K562 (cell line): ENCODE measurements around the gene KIAA0513. TPM values are rescaled to one million over a fixed set of nuclear protein-coding genes. Genes with fewer than 3 reads are reported as not detected.
A peak's percentile ranks its signal among the peaks of the same experiment; 100 is the strongest.

Experiments used
- CEBPB ChIP-seq: fragments of 450-650 bp; IDR thresholded peaks from 2 replicates; pipeline ENCODE4 v1.6.1; 2016; ENCODE audit warnings: missing genetic modification characterization, missing compliant biosample characterization
- ELF2 ChIP-seq: fragments of 250-450 bp; sonication (Bioruptor Pico); IDR thresholded peaks from 2 replicates; pipeline ENCODE4 v1.5.0; 2021; ENCODE audit warnings: mild to moderate bottlenecking
- ESRRA ChIP-seq: fragments of 450-650 bp; IDR thresholded peaks from 2 replicates; pipeline ENCODE4 v1.6.1; 2014; ENCODE audit warnings: low read depth, mild to moderate bottlenecking, moderate library complexity, borderline replicate concordance
- ETV1 ChIP-seq: fragments of 450-650 bp; conservative IDR thresholded peaks from 2 replicates; pipeline ENCODE4 v1.6.1; 2016; ENCODE audit warnings: missing genetic modification characterization, control low read depth, low read depth, missing compliant biosample characterization
- EWSR1 ChIP-seq: fragments of 450-650 bp; IDR thresholded peaks from 2 replicates; pipeline ENCODE4 v1.6.1; 2018; ENCODE audit warnings: borderline replicate concordance, mild to moderate bottlenecking, low read depth, moderate library complexity; ENCODE audit not compliant: partially characterized antibody
- FOXM1 ChIP-seq, 2 experiments: fragments of 450-650 bp in 1 of 2; sonication (generic) in 1 of 2; formaldehyde crosslinking in 1 of 2; IDR thresholded peaks; 2 replicates each; pipeline versions ENCODE4 v1.6.1 to v1.9.0; 2017 to 2022; ENCODE audit warnings: low read depth in 2 of 2, mild to moderate bottlenecking in 2 of 2, missing genetic modification reagents in 1 of 2, moderate library complexity in 1 of 2
- MAFG ChIP-seq: fragments of 450-650 bp; conservative IDR thresholded peaks from 2 replicates; pipeline ENCODE4 v1.6.1; 2016; ENCODE audit warnings: missing genetic modification characterization, missing compliant biosample characterization
- MLLT1 ChIP-seq, 2 experiments: fragments of 450-650 bp; IDR thresholded peaks; 2 replicates each; pipeline ENCODE4 v1.6.1; 2016
- MLX ChIP-seq, 2 experiments: fragments of 450-650 bp in 1 of 2; sonication (generic) in 1 of 2; formaldehyde crosslinking; conservative IDR thresholded peaks; 2 replicates each; pipeline versions ENCODE4 v1.4.0 to v1.8.1; 2020 to 2022; ENCODE audit warnings: mild to moderate bottlenecking in 1 of 2, missing genetic modification reagents in 1 of 2
- NFYB ChIP-seq: IDR thresholded peaks from 2 replicates; pipeline ENCODE4 v1.6.1; 2011; ENCODE audit warnings: mild to moderate bottlenecking, moderate library complexity; ENCODE audit not compliant: insufficient read length; ENCODE audit errors: extremely low read depth
- SNRNP70 ChIP-seq: fragments of 200-400 bp; formaldehyde crosslinking; optimal IDR thresholded peaks from 2 replicates; pipeline ENCODE3; 2017; ENCODE audit warnings: low read depth, low read length
- SPI1 ChIP-seq: IDR thresholded peaks from 2 replicates; pipeline ENCODE4 v1.6.1; 2011; ENCODE audit warnings: low read depth, low read length, control low read depth, borderline replicate concordance
- TCF3 ChIP-seq: sonication (generic); formaldehyde crosslinking; IDR thresholded peaks from 2 replicates; pipeline ENCODE4 v1.4.0; 2020; ENCODE audit warnings: mild to moderate bottlenecking, missing genetic modification reagents
- U2AF2 ChIP-seq: fragments of 200-400 bp; formaldehyde crosslinking; optimal IDR thresholded peaks from 2 replicates; pipeline ENCODE3; 2017; ENCODE audit warnings: low read depth, mild to moderate bottlenecking, low read length
- YY1 ChIP-seq, 3 experiments: IDR thresholded peaks; 2 replicates each; pipeline ENCODE4 v1.6.1; 2011; ENCODE audit warnings: low read length in 2 of 3, mild to moderate bottlenecking in 2 of 3, moderate library complexity in 2 of 3, borderline replicate concordance in 1 of 3, control low read depth in 1 of 3, low read depth in 1 of 3; ENCODE audit not compliant: insufficient read depth in 3 of 3, insufficient replicate concordance in 2 of 3, control insufficient read depth in 1 of 3, insufficient read length in 1 of 3; ENCODE audit errors: extremely low read depth in 1 of 3
- polyA plus RNA-seq, 8 experiments: library from polyadenylated mRNA; depleted of rRNA in 4 of 8; stranded (reverse) in 5 of 8; unstranded in 3 of 8; fragments of >200 nt; fragmentation: Nextera tagmentation in 2 of 8; fragmentation: Illumina TruSeq in 1 of 8; extraction: Ambion mirVana in 2 of 8; extraction: Trizol in 1 of 8; gene quantifications; 2 replicates each; pipeline versions ENCODE4 v1.2.1 to v1.2.3, GENCODE V29; 2011 to 2014; ENCODE audit warnings: inconsistent platforms in 1 of 8, missing spikeins in 1 of 8
- total RNA-seq, 7 experiments: library from RNA; depleted of rRNA in 6 of 7; stranded (reverse); fragments of >200 nt in 6 of 7; fragmentation: Illumina TruSeq in 2 of 7; extraction: Trizol in 2 of 7; gene quantifications; 2 replicates each; pipeline versions ENCODE4 v1.2.1 to v1.2.3, GENCODE V29; 2011 to 2021; ENCODE audit warnings: low replicate concordance in 1 of 7
- TF ChIP-seq, protein P1 (sequence below): fragments of 200-800 bp; sonication (Bioruptor generic); IDR thresholded peaks from 2 replicates; pipeline ENCODE4 v1.6.1; 2017; ENCODE audit warnings: missing genetic modification characterization, missing compliant biosample characterization
- TF ChIP-seq, protein P2 (sequence below): fragments of 250-450 bp; sonication (Bioruptor Pico); IDR thresholded peaks from 2 replicates; pipeline ENCODE4 v1.8.0; 2021; ENCODE audit warnings: borderline replicate concordance, mild to moderate bottlenecking, moderate library complexity; ENCODE audit not compliant: poor library complexity, severe bottlenecking
- TF ChIP-seq, protein P3 (sequence below), 2 experiments: fragments of 450-650 bp in 1 of 2; IDR thresholded peaks; 2 replicates each; pipeline ENCODE4 v1.6.1; 2011 to 2017; ENCODE audit warnings: low read depth in 2 of 2, antibody characterized with exemption in 1 of 2, borderline replicate concordance in 1 of 2, low read length in 1 of 2, mild to moderate bottlenecking in 1 of 2, mixed read lengths in 1 of 2; ENCODE audit not compliant: control insufficient read depth in 1 of 2

Gene KIAA0513
- total and polyA plus RNA-seq, 9 of the 15 experiments (the other 6 are each of a cell fraction or from before 2014, with no cell fraction given), result 0.18 to 13.7 (median 10.2) TPM

DNA sequence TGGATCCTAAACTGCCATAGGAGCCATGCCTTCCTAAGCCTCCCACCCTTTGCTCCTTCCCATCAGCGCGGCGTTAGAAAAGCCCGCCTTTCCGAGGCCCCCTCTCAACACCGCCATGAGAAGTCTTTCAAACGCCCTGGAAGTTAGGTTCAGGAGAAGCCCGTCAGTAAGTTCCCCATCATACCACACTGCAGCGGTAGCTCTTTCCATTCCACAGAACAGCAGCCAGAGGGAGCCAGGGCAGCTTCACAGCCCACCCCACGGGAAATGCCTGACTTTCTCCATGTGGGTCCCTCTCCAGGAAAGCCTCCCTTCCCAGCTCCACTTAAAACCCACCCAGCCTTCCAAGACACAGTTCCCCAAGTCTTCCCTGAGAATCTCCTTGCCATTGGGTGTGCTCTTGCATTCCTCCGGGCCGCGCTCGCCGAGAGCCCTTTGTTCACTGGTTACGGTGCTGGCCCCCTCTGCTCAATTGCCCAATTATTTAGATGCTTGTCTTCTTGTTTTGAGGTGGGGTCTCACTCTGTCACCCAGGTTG is 28.7 kb downstream of the KIAA0513 start (continued):
- TF ChIP-seq, protein P1, sequence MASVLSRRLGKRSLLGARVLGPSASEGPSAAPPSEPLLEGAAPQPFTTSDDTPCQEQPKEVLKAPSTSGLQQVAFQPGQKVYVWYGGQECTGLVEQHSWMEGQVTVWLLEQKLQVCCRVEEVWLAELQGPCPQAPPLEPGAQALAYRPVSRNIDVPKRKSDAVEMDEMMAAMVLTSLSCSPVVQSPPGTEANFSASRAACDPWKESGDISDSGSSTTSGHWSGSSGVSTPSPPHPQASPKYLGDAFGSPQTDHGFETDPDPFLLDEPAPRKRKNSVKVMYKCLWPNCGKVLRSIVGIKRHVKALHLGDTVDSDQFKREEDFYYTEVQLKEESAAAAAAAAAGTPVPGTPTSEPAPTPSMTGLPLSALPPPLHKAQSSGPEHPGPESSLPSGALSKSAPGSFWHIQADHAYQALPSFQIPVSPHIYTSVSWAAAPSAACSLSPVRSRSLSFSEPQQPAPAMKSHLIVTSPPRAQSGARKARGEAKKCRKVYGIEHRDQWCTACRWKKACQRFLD (CRISPR knock-in tag), result 0 out of 2 replicates have a peak, but pooled peaks have one; percentile 26
- TF ChIP-seq MAFG (tag) (no peak), YY1 (IDR thresholded peaks at IDR 0.05; ENCODE audit: borderline replicate concordance in 1 of 3, control insufficient read depth in 1 of 3, extremely low read depth in 1 of 3, insufficient read depth in 3 of 3, insufficient read length in 1 of 3, insufficient replicate concordance in 2 of 3, low read depth in 1 of 3, low read length in 2 of 3) (peak in 1 of 3 experiments; percentile 28), SPI1 (no peak), MLX (CRISPR knock-in tag; conservative IDR thresholded peaks at IDR 0.05) (0 out of 4 replicates have a peak, but pooled peaks of 1 of the 2 experiments have one; percentile 0), CEBPB (tag) (no peak), EWSR1 (no peak), FOXM1 (IDR thresholded peaks at IDR 0.05; ENCODE audit: low read depth) (no peak), FOXM1 (CRISPR knock-in tag; IDR thresholded peaks at IDR 0.05; ENCODE audit: low read depth) (0 out of 2 replicates have a peak, but pooled peaks have one; percentile 69), ESRRA (no peak), TCF3 (peak; percentile 14; the same call in 1 of the 2 replicates), U2AF2 (no peak), MLLT1 (IDR thresholded peaks at IDR 0.05) (no peak), ELF2 (CRISPR knock-in tag) (peak; percentile 52; the same call in 1 of the 2 replicates), ETV1 (tag) (no peak), NFYB (no peak), SNRNP70 (no peak)
- TF ChIP-seq, protein P2, sequence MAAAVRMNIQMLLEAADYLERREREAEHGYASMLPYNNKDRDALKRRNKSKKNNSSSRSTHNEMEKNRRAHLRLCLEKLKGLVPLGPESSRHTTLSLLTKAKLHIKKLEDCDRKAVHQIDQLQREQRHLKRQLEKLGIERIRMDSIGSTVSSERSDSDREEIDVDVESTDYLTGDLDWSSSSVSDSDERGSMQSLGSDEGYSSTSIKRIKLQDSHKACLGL (CRISPR knock-in tag), result no peak
- TF ChIP-seq, protein P3, sequence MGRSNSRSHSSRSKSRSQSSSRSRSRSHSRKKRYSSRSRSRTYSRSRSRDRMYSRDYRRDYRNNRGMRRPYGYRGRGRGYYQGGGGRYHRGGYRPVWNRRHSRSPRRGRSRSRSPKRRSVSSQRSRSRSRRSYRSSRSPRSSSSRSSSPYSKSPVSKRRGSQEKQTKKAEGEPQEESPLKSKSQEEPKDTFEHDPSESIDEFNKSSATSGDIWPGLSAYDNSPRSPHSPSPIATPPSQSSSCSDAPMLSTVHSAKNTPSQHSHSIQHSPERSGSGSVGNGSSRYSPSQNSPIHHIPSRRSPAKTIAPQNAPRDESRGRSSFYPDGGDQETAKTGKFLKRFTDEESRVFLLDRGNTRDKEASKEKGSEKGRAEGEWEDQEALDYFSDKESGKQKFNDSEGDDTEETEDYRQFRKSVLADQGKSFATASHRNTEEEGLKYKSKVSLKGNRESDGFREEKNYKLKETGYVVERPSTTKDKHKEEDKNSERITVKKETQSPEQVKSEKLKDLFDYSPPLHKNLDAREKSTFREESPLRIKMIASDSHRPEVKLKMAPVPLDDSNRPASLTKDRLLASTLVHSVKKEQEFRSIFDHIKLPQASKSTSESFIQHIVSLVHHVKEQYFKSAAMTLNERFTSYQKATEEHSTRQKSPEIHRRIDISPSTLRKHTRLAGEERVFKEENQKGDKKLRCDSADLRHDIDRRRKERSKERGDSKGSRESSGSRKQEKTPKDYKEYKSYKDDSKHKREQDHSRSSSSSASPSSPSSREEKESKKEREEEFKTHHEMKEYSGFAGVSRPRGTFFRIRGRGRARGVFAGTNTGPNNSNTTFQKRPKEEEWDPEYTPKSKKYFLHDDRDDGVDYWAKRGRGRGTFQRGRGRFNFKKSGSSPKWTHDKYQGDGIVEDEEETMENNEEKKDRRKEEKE (IDR thresholded peaks at IDR 0.05; ENCODE audit: borderline replicate concordance in 1 of 2, control insufficient read depth in 1 of 2, low read depth in 2 of 2, low read length in 1 of 2), result no peak
